IMR-90 (cell line): ENCODE data around the gene CFDP1. TPM values are rescaled to one million over a fixed set of nuclear protein-coding genes. Genes with fewer than 3 reads are reported as not detected.

Experiments used
- ATAC-seq: fragments of 200-7000 bp; cut with Tn5 transposase; 2 replicates; pipeline ENCODE4 v1.9.1; 2020; ENCODE audit warnings: low read depth, mild to moderate bottlenecking, moderate library complexity
- BruUV-seq: library from RNA; stranded (reverse); fragments of 400-500 nt; replicated peaks from 2 replicates; lab custom pipeline; 2021; lab: Mats Ljungman, UMichigan
- CTCF ChIA-PET: fragments of 300-600 bp; formaldehyde crosslinking; extraction: SDS; loops from one replicate; lab custom pipeline; 2021; ENCODE audit warnings: antibody characterized with exemption; lab: Yijun Ruan, JAX
- POLR2A ChIA-PET: fragments of 300-600 bp; sonication (Branson Sonifier 250); formaldehyde crosslinking; loops from one replicate; lab custom pipeline; 2022; ENCODE audit warnings: antibody characterized with exemption; ENCODE audit not compliant: unreplicated experiment; lab: Charles Lee
- DNase-seq: peaks from one replicate; pipeline ENCODE4 v3.0.0; 2013
- H2AFZ ChIP-seq: replicated peaks from 2 replicates; pipeline ENCODE3; 2013; ENCODE audit warnings: low read length, mild to moderate bottlenecking; ENCODE audit not compliant: poor library complexity
- H2AK5ac ChIP-seq: 2 replicates; pipeline ENCODE4 v1.6.1; 2013; ENCODE audit warnings: low read depth, low read length, inconsistent platforms
- H2AK9ac ChIP-seq: replicated peaks from 2 replicates; pipeline ENCODE3; 2013; ENCODE audit warnings: mild to moderate bottlenecking, low read depth, low read length, moderate library complexity; ENCODE audit not compliant: poor library complexity
- H2BK120ac ChIP-seq: 2 replicates; pipeline ENCODE4 v1.6.1; 2013; ENCODE audit warnings: low read depth, low read length, inconsistent platforms
- H2BK15ac ChIP-seq: 3 replicates; pipeline ENCODE4 v1.6.1; 2013; ENCODE audit warnings: low read depth, low read length, inconsistent platforms
- H2BK20ac ChIP-seq: 2 replicates; pipeline ENCODE4 v1.6.1; 2013; ENCODE audit warnings: low read depth, mild to moderate bottlenecking, inconsistent platforms, low read length, moderate library complexity
- H2BK5ac ChIP-seq: 2 replicates; pipeline ENCODE4 v1.6.1; 2013; ENCODE audit warnings: mild to moderate bottlenecking, low read depth, low read length, inconsistent platforms; ENCODE audit not compliant: poor library complexity, severe bottlenecking
- H3K14ac ChIP-seq: replicated peaks from 2 replicates; pipeline ENCODE4 v1.6.1; 2013; ENCODE audit warnings: low read depth, low read length, inconsistent platforms
- H3K18ac ChIP-seq: 2 replicates; pipeline ENCODE4 v1.6.1; 2013; ENCODE audit warnings: low read depth, low read length, control low read depth
- H3K23ac ChIP-seq: 2 replicates; pipeline ENCODE4 v1.6.1; 2013; ENCODE audit warnings: low read depth, low read length, inconsistent platforms
- H3K27ac ChIP-seq: 2 replicates; pipeline ENCODE4 v1.5.1; 2013; ENCODE audit warnings: mild to moderate bottlenecking, control low read depth, low read length; ENCODE audit not compliant: insufficient read depth
- H3K27me3 ChIP-seq: 2 replicates; pipeline ENCODE4 v1.6.1; 2013; ENCODE audit warnings: low read length; ENCODE audit not compliant: control insufficient read depth, insufficient read depth
- H3K36me3 ChIP-seq: 2 replicates; pipeline ENCODE4 v1.6.1; 2013; ENCODE audit warnings: low read length, mixed read lengths; ENCODE audit not compliant: control insufficient read depth, insufficient read depth
- H3K4ac ChIP-seq: 2 replicates; pipeline ENCODE4 v1.6.1; 2013; ENCODE audit warnings: low read depth, low read length, inconsistent platforms
- H3K4me1 ChIP-seq: 2 replicates; pipeline ENCODE4 v1.6.1; 2013; ENCODE audit warnings: low read length, mixed read lengths; ENCODE audit not compliant: control insufficient read depth, insufficient read depth
- H3K4me2 ChIP-seq: 2 replicates; pipeline ENCODE4 v1.6.1; 2013; ENCODE audit warnings: low read depth, mild to moderate bottlenecking, control low read depth, low read length, moderate library complexity
- H3K4me3 ChIP-seq: 2 replicates; pipeline ENCODE4 v1.5.1; 2013; ENCODE audit warnings: low read depth, mild to moderate bottlenecking, control low read depth, low read length, moderate library complexity; ENCODE audit not compliant: insufficient read depth
- H3K56ac ChIP-seq: 2 replicates; pipeline ENCODE4 v1.6.1; 2013; ENCODE audit warnings: low read length, inconsistent platforms; ENCODE audit not compliant: insufficient read depth; ENCODE audit errors: extremely low read depth
- H3K79me1 ChIP-seq, 2 experiments: 2 replicates each; pipeline ENCODE4 v1.6.1; 2013; ENCODE audit warnings: low read length in 2 of 2, inconsistent platforms in 1 of 2, low read depth in 1 of 2
- H3K9ac ChIP-seq: 2 replicates; pipeline ENCODE4 v1.6.1; 2013; ENCODE audit warnings: low read depth, low read length, control low read depth
- H3K9me1 ChIP-seq: 2 replicates; pipeline ENCODE4 v1.6.1; 2013; ENCODE audit warnings: low read length, inconsistent platforms; ENCODE audit not compliant: insufficient read depth
- H3K9me3 ChIP-seq: 2 replicates; pipeline ENCODE4 v1.6.1; 2013; ENCODE audit warnings: low read length; ENCODE audit not compliant: control insufficient read depth, insufficient read depth
- H4K20me1 ChIP-seq: 2 replicates; pipeline ENCODE4 v1.6.1; 2013; ENCODE audit warnings: low read length, inconsistent platforms; ENCODE audit not compliant: insufficient read depth
- H4K5ac ChIP-seq: 2 replicates; pipeline ENCODE4 v1.6.1; 2013; ENCODE audit warnings: mild to moderate bottlenecking, low read depth, low read length, control low read depth
- H4K8ac ChIP-seq, 2 experiments: 2 replicates each; pipeline ENCODE4 v1.6.1; 2013; ENCODE audit warnings: low read depth in 2 of 2, low read length in 2 of 2, control low read depth in 1 of 2, inconsistent platforms in 1 of 2
- H4K91ac ChIP-seq: 2 replicates; pipeline ENCODE4 v1.6.1; 2013; ENCODE audit warnings: low read depth, low read length, inconsistent platforms; ENCODE audit not compliant: insufficient read depth
- BHLHE40 ChIP-seq: fragments of 150-350 bp; IDR thresholded peaks from 2 replicates; pipeline ENCODE4 v1.6.1; 2016; ENCODE audit warnings: mild to moderate bottlenecking, low read depth, low read length
- CEBPB ChIP-seq: IDR thresholded peaks from 2 replicates; pipeline ENCODE4 v1.6.1; 2012; ENCODE audit warnings: low read depth, low read length, improper control_type of control experiment
- FOS ChIP-seq: fragments of 150-350 bp; IDR thresholded peaks from 2 replicates; pipeline ENCODE4 v1.6.1; 2016; ENCODE audit warnings: low read depth, low read length
- MAFK ChIP-seq: IDR thresholded peaks from 2 replicates; pipeline ENCODE4 v1.6.1; 2012; ENCODE audit warnings: low read depth, low read length, improper control_type of control experiment
- MXI1 ChIP-seq: IDR thresholded peaks from 2 replicates; pipeline ENCODE4 v1.6.1; 2012; ENCODE audit warnings: low read depth, mild to moderate bottlenecking, low read length, moderate library complexity, borderline replicate concordance
- NFE2L2 ChIP-seq: fragments of 150-350 bp; IDR thresholded peaks from 2 replicates; pipeline ENCODE4 v1.6.1; 2016; ENCODE audit warnings: low read depth, mild to moderate bottlenecking, low read length
- POLR2A ChIP-seq: IDR thresholded peaks from 2 replicates; pipeline ENCODE4 v1.6.1; 2012; ENCODE audit warnings: mild to moderate bottlenecking, low read depth, low read length
- RAD21 ChIP-seq: IDR thresholded peaks from 2 replicates; pipeline ENCODE4 v1.6.1; 2012; ENCODE audit warnings: low read length, improper control_type of control experiment
- RCOR1 ChIP-seq: IDR thresholded peaks from 2 replicates; pipeline ENCODE4 v1.6.1; 2012; ENCODE audit warnings: mild to moderate bottlenecking, low read length, improper control_type of control experiment; ENCODE audit not compliant: insufficient replicate concordance
- SMC3 ChIP-seq: fragments of 150-350 bp; IDR thresholded peaks from 2 replicates; pipeline ENCODE4 v1.6.1; 2016; ENCODE audit warnings: low read depth, mild to moderate bottlenecking, antibody characterized with exemption, low read length, moderate library complexity
- WGBS, 2 experiments: methylation state at CpG; one replicate each; pipeline versions ENCODE4 v1.1.5 to v1.1.7; 2013; ENCODE audit warnings: missing lambda C conversion rate in 2 of 2; ENCODE audit not compliant: insufficient read length in 1 of 2; ENCODE audit errors: extremely low coverage in 2 of 2; 5-methylcytosine and 5-hydroxymethylcytosine counted together
- dilution Hi-C: fragments of 300-500 bp; cut with HindIII; formaldehyde crosslinking; loops from one replicate; pipeline ENCODE4 v1.14.3; 2018; ENCODE audit warnings: low sequenced_read_pairs; ENCODE audit not compliant: unreplicated experiment
- in situ Hi-C: fragments of 300-500 bp; cut with MboI; formaldehyde crosslinking; loops from 3 replicates; pipeline ENCODE4 v1.14.3; 2019; ENCODE audit warnings: low sequenced_read_pairs, inconsistent platforms, mixed read lengths
- intact Hi-C: fragments of 100-400 bp; cut with micrococcal nuclease; formaldehyde crosslinking; loops from 2 replicates; pipeline ENCODE4 v1.10.0; 2022
- polyA plus RNA-seq, 3 experiments: library from polyadenylated mRNA; depleted of rRNA; stranded (reverse); fragments of >200 nt; gene quantifications; 2 replicates each; pipeline ENCODE4 v1.2.3, GENCODE V29; 2012; ENCODE audit warnings: low replicate concordance in 1 of 3
- total RNA-seq: library from RNA; depleted of rRNA; stranded (reverse); fragments of >200 nt; gene quantifications from 2 replicates; pipeline ENCODE4 v1.2.3, GENCODE V29; 2012
- TF ChIP-seq, protein P1 (sequence below): fragments of 150-350 bp; IDR thresholded peaks from 2 replicates; pipeline ENCODE4 v1.6.1; 2017; ENCODE audit warnings: mild to moderate bottlenecking, antibody characterized with exemption, low read length, low read depth
- TF ChIP-seq, protein P2 (sequence below): fragments of 150-350 bp; IDR thresholded peaks from 2 replicates; pipeline ENCODE4 v1.6.1; 2016; ENCODE audit warnings: low read depth, mild to moderate bottlenecking, low read length, moderate library complexity, borderline replicate concordance

The CFDP1 gene
- total and polyA plus RNA-seq, 2 of the 4 experiments (the other 2 are of a cell fraction): 15.6 to 38.7 TPM

DNA sequence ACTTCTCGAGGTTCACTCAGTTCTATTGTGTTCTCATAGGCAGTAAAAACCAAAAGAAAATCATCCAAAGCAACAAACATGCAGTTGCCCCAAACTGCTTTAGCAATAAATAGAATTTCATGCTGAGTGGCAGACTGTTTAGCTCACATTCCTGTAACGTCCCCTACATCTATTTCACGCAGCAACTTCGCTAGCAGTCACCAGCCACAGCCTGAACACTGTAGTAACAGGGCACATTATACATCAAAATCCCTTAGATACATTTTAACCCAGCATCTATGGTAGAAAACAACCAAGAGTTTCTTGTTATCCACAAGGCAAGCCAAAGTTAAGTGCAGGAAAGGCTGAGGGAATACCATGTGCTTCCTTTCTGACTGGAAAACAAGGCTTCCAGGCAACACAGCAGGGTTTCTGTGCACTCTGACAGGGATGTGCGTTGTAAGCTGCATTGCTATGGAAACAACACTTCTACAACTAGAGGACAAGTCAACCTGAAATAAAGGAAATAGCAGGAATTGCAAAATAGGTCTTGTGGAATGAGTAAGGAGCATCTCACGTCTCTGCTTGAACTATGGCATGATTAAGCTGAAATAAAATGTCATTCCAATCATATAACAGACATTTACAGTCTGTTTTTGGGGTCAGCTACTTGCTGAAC lies 55.4 kb downstream of the CFDP1 start:
- Histone ChIP-seq H3K56ac (no peak overlapping the region), H3K9me1 (peaks cover 19% of the 10 kb centered on the region), H3K14ac (peak overlapping the region; percentile 73), H3K4me3 (no peak overlapping the region), H4K91ac (0 out of 2 replicates have a peak overlapping the region, but pooled peaks have one; percentile 4), H2BK120ac (peak overlapping the region; percentile 92; the same call in 1 of the 2 replicates), H4K5ac (peak overlapping the region; percentile 7; the same call in 1 of the 2 replicates), H2BK5ac (peak overlapping the region; percentile 98), H4K8ac (peak overlapping the region in 1 of 2 experiments; percentile 34; a peak in 2 of 4 replicates), H2AFZ (peak overlapping the region; percentile 54), H4K20me1 (no peaks in the 10 kb centered on the region), H2BK15ac (peak overlapping the region; percentile 16; the same call in 1 of the 3 replicates), H3K27ac (peak overlapping the region; percentile 28; the same call in 1 of the 2 replicates), H2BK20ac (peak overlapping the region; percentile 49; the same call in 1 of the 2 replicates), H3K27me3 (no peaks in the 10 kb centered on the region), H3K9me3 (no peaks in the 10 kb centered on the region), H3K23ac (peak overlapping the region; percentile 13; the same call in 1 of the 2 replicates), H3K9ac (no peak overlapping the region; the same call in 1 of the 2 replicates), H3K79me1 (peaks cover 22 to 48% of the 10 kb centered on the region in 2 experiments; a peak in 3 of 4 replicates), H3K4me2 (peak overlapping the region; percentile 19), H2AK9ac (peak overlapping the region; percentile 1), H3K36me3 (peaks cover 1% of the 10 kb centered on the region; the same call in 1 of the 2 replicates), H2AK5ac (peak overlapping the region; percentile 69; the same call in 1 of the 2 replicates), H3K4me1 (peaks cover 27% of the 10 kb centered on the region), H3K4ac (peak overlapping the region; percentile 71; the same call in 1 of the 2 replicates), H3K18ac (peak overlapping the region; percentile 36; the same call in 1 of the 2 replicates)
- intact Hi-C loops (loop anchor here (5.0 kb wide), 1 partner anchor 36 kb away; no protein-coding TSS in a partner anchor), dilution Hi-C loops (no loop called here), in situ Hi-C loops (no loop called here)
- DNase-seq (peak; percentile 97), ATAC-seq (peak; percentile 85)
- ChIA-PET POLR2A (no interaction called here), CTCF (interaction anchor here (0.6 to 1.5 kb wide), 4 partner anchors 78 to 194 kb away, joined by 3 to 5 read pairs (median 4); no protein-coding TSS in a partner anchor)
- no TSS peak for BruUV-seq
- TF ChIP-seq, protein P1, sequence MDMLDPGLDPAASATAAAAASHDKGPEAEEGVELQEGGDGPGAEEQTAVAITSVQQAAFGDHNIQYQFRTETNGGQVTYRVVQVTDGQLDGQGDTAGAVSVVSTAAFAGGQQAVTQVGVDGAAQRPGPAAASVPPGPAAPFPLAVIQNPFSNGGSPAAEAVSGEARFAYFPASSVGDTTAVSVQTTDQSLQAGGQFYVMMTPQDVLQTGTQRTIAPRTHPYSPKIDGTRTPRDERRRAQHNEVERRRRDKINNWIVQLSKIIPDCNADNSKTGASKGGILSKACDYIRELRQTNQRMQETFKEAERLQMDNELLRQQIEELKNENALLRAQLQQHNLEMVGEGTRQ: no peak
- peak; percentile 98 for TF ChIP-seq MXI1
- TF ChIP-seq FOS: peak; percentile 43; the same call in 1 of the 2 replicates
- TF ChIP-seq, protein P2, sequence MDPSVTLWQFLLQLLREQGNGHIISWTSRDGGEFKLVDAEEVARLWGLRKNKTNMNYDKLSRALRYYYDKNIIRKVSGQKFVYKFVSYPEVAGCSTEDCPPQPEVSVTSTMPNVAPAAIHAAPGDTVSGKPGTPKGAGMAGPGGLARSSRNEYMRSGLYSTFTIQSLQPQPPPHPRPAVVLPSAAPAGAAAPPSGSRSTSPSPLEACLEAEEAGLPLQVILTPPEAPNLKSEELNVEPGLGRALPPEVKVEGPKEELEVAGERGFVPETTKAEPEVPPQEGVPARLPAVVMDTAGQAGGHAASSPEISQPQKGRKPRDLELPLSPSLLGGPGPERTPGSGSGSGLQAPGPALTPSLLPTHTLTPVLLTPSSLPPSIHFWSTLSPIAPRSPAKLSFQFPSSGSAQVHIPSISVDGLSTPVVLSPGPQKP: no peak
- TF ChIP-seq SMC3: 0 out of 2 replicates have a peak, but pooled peaks have one; percentile 5
- peak; percentile 27; the same call in 1 of the 2 replicates for TF ChIP-seq RAD21
- TF ChIP-seq CEBPB: peak; percentile 98
- TF ChIP-seq NFE2L2: peak; percentile 44; the same call in 1 of the 2 replicates
- no peak for TF ChIP-seq POLR2A
- no peak for TF ChIP-seq RCOR1
- peak; percentile 25; the same call in 1 of the 2 replicates for TF ChIP-seq MAFK
- peak; percentile 20; the same call in 1 of the 2 replicates for TF ChIP-seq BHLHE40
- WGBS, 2 experiments: 100% methylated on average over 1 of the region's 6 CpGs; no CpG with 5 or more reads in 1 of the 2 experiments
